DND-41 (cell line): ENCODE data around the gene DTD2.
"Not testable (repeated sequence)": the region's sequence is repeated elsewhere in the genome, so short reads cannot be mapped to it uniquely, and the experiment has no call there.

ENCODE experiments used
- ATAC-seq: fragments of 200-7000 bp; cut with Tn5 transposase; 3 replicates; pipeline ENCODE4 v1.9.1; 2021; ENCODE audit warnings: low read depth; ENCODE audit not compliant: insufficient read depth
- DNase-seq: peaks from one replicate; pipeline ENCODE4 v3.0.0-alpha.2; 2020
- H2AFZ ChIP-seq: 2 replicates; pipeline ENCODE4 v1.6.0; 2012; ENCODE audit warnings: low read depth, low read length
- H3K27ac ChIP-seq: 2 replicates; pipeline ENCODE4 v1.5.1; 2012; ENCODE audit warnings: low read length, inconsistent platforms
- H3K27me3 ChIP-seq: fragments of 200-600 bp; sonication (generic); 2 replicates; pipeline ENCODE4 v1.6.0; 2012; ENCODE audit warnings: low read length, mild to moderate bottlenecking, inconsistent platforms; ENCODE audit not compliant: insufficient read depth, poor library complexity
- H3K36me3 ChIP-seq: 2 replicates; pipeline ENCODE4 v1.5.1; 2012; ENCODE audit warnings: low read length, inconsistent platforms; ENCODE audit not compliant: insufficient read depth
- H3K4me1 ChIP-seq: 2 replicates; pipeline ENCODE4 v1.5.1; 2012; ENCODE audit warnings: mild to moderate bottlenecking, low read length; ENCODE audit not compliant: insufficient read depth
- H3K4me2 ChIP-seq: 2 replicates; pipeline ENCODE4 v1.6.0; 2012; ENCODE audit warnings: mild to moderate bottlenecking, moderate library complexity, low read length, inconsistent platforms; ENCODE audit not compliant: insufficient read depth
- H3K4me3 ChIP-seq, 2 experiments: fragments of 200-600 bp in 1 of 2; shearing (Covaris generic) in 1 of 2; 2 replicates each; pipeline ENCODE4 v1.5.1; 2012 to 2016; ENCODE audit warnings: inconsistent platforms in 2 of 2, low read length in 2 of 2, mild to moderate bottlenecking in 2 of 2, low read depth in 1 of 2, moderate library complexity in 1 of 2
- H3K79me2 ChIP-seq: 2 replicates; pipeline ENCODE4 v1.6.0; 2012; ENCODE audit warnings: low read length, inconsistent platforms; ENCODE audit not compliant: insufficient read depth
- H3K9ac ChIP-seq: 2 replicates; pipeline ENCODE4 v1.6.0; 2012; ENCODE audit warnings: low read depth, mild to moderate bottlenecking, inconsistent platforms, low read length, moderate library complexity
- H3K9me3 ChIP-seq: 2 replicates; pipeline ENCODE4 v1.5.1; 2012; ENCODE audit warnings: low read length, moderate library complexity, mild to moderate bottlenecking, inconsistent platforms; ENCODE audit not compliant: insufficient read depth, severe bottlenecking
- H4K20me1 ChIP-seq: 2 replicates; pipeline ENCODE4 v1.6.0; 2012; ENCODE audit warnings: low read length; ENCODE audit not compliant: insufficient read depth
- EZH2 ChIP-seq: IDR thresholded peaks from 3 replicates; pipeline ENCODE4 v1.6.1; 2012; ENCODE audit warnings: borderline replicate concordance, low read depth, mild to moderate bottlenecking, moderate library complexity, low read length, inconsistent platforms; ENCODE audit not compliant: severe bottlenecking
- TF ChIP-seq, protein P1 (sequence below): IDR thresholded peaks from 2 replicates; pipeline ENCODE4 v1.5.1; 2012; ENCODE audit warnings: borderline replicate concordance, low read length, moderate library complexity, mild to moderate bottlenecking; ENCODE audit not compliant: poor library complexity, severe bottlenecking; ENCODE audit errors: extremely low read depth

Gene DTD2

DNA sequence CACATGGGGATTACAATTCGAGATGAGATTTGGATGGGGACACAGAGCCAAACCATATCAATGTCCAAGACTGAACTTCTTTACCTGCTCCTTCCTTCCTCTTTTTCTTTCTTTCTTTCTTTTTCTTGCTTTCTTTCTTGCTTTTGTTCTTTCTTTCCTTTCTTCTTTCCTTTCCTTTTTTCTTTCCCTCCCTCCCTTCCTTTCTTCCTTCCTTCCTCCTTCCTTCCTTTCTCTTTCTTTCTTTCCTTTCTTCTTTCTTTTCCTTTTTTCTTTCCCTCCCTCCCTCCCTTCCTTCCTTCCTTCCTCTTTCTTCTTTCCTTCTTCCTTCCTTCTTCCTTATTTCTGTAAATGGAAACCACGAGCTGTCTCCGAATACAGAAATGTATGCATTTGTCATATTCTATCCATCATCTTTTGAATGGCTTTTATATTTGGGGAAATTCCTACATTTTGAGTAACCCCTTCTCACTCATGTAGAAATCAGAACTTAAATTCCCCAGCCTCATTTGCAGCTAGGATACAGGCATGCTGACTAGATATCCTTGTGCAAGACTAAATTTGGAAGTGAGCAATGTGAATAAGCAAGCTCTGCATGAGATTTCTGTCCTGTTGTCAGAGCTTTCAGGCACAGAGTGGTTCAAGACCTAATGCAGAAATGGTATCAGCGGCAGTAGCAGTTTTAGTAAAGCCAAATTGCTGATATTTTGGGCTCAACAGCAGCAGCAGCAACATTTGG lies 19.0 kb upstream of the DTD2 start:
- ATAC-seq, result no peak

DNA sequence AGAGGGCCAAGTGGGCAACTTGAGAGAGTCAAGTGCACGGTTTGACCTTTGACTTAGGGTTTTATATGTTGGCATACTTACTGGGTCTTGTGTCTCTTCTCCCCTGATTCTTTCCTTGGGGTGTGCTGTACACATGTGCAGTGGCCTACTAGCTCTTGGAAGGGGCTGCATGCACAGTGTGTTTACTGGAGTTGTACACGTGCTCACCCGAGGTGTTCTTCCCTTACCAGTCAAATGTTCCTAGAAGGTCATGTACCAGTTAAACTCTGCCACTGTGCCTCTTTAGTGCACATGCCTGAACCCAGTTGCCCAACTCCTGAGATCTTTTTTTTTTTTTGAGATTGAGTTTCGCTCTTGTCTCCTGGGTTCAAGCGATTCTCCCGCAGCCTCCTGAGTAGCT lies 9.2 kb upstream of the DTD2 start:
- Histone ChIP-seq H3K27me3 (no peaks in the 10 kb centered on the region), H3K9me3 (no peaks in the 10 kb centered on the region), H4K20me1 (no peaks in the 10 kb centered on the region), H2AFZ (no peak overlapping the region), H3K4me1 (no peaks in the 10 kb centered on the region), H3K4me2 (no peak overlapping the region), H3K4me3 (no peak overlapping the region), H3K79me2 (no peaks in the 10 kb centered on the region), H3K9ac (no peak overlapping the region), H3K36me3 (no peaks in the 10 kb centered on the region), H3K27ac (no peak overlapping the region)
- ATAC-seq (no peak), DNase-seq (no peak)
- TF ChIP-seq EZH2, result no peak
- TF ChIP-seq, protein P1, sequence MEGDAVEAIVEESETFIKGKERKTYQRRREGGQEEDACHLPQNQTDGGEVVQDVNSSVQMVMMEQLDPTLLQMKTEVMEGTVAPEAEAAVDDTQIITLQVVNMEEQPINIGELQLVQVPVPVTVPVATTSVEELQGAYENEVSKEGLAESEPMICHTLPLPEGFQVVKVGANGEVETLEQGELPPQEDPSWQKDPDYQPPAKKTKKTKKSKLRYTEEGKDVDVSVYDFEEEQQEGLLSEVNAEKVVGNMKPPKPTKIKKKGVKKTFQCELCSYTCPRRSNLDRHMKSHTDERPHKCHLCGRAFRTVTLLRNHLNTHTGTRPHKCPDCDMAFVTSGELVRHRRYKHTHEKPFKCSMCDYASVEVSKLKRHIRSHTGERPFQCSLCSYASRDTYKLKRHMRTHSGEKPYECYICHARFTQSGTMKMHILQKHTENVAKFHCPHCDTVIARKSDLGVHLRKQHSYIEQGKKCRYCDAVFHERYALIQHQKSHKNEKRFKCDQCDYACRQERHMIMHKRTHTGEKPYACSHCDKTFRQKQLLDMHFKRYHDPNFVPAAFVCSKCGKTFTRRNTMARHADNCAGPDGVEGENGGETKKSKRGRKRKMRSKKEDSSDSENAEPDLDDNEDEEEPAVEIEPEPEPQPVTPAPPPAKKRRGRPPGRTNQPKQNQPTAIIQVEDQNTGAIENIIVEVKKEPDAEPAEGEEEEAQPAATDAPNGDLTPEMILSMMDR, result no peak

More for the DNA sequence above, 19.0 kb upstream of the DTD2 start:
- Histone ChIP-seq H4K20me1 (no peaks in the 10 kb centered on the region), H3K4me3 (no peak overlapping the region), H3K79me2 (no peaks in the 10 kb centered on the region), H3K9ac (no peak overlapping the region), H3K4me2 (no peak overlapping the region), H3K27me3 (peaks cover 6% of the 10 kb centered on the region), H2AFZ (no peak overlapping the region), H3K27ac (no peak overlapping the region), H3K36me3 (no peaks in the 10 kb centered on the region), H3K9me3 (no peaks in the 10 kb centered on the region), H3K4me1 (no peaks in the 10 kb centered on the region)
- no peak for DNase-seq
- TF ChIP-seq, protein P1, result no peak
- no peak for TF ChIP-seq EZH2

DNA sequence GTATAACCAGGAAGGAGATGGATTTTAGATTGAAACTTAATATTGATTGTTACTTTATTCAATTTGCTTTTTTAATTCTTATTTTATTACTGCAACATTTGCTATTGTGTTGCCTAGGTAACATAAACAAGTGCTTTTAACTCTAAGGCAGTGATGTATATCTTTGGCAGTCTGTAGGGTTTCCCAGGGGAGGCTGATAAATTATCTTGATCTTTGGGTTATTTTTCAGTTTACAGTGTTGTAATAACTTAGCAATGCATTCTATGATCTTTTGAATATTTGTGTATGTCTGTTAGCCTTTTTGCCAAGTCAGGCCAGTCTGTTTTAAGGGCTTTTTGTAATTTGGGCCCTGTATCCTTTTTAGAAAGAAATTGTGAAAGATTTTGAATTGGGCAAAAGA lies 7.8 kb upstream of the DTD2 start:
- Histone ChIP-seq H4K20me1 (no peaks in the 10 kb centered on the region), H2AFZ (no peak overlapping the region), H3K79me2 (no peaks in the 10 kb centered on the region), H3K4me1 (no peaks in the 10 kb centered on the region), H3K27me3 (no peaks in the 10 kb centered on the region), H3K4me3 (no peak overlapping the region), H3K27ac (no peak overlapping the region), H3K9ac (no peak overlapping the region), H3K4me2 (no peak overlapping the region), H3K36me3 (no peaks in the 10 kb centered on the region), H3K9me3 (no peaks in the 10 kb centered on the region)
- DNase-seq (no peak), ATAC-seq (no peak)
- TF ChIP-seq, protein P1, result no peak
- no peak for TF ChIP-seq EZH2

DNA sequence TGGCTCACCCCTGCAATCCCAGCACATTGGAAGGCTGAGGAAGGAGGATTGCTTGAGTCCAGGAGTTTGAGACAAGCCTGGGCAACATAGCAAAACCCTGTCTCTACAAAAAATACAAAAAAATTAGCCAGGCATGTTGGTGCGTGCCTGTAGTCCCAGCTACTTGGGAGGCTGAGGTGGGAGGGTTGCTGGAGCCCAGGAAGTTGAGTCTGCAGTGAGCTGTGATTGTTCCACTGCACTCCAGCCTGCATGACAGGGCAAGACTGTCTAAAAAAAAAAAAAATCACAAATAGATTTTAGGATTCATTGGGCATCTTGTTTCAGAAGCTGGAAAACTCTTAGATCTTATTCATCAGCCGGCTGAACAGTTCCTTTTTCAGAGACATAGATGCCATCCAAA lies 5.1 kb upstream of the DTD2 start:
- not testable (repeated sequence) for DNase-seq, H3K9ac ChIP-seq, H3K9me3 ChIP-seq, H3K79me2 ChIP-seq, H3K36me3 ChIP-seq, H2AFZ ChIP-seq, H3K27ac ChIP-seq, H4K20me1 ChIP-seq, H3K4me3 ChIP-seq, H3K27me3 ChIP-seq, H3K4me2 ChIP-seq, ATAC-seq
- peaks cover 11% of the 10 kb centered on the region for H3K4me1 ChIP-seq
